ENCODE results near the gene FGD2.

DNA sequence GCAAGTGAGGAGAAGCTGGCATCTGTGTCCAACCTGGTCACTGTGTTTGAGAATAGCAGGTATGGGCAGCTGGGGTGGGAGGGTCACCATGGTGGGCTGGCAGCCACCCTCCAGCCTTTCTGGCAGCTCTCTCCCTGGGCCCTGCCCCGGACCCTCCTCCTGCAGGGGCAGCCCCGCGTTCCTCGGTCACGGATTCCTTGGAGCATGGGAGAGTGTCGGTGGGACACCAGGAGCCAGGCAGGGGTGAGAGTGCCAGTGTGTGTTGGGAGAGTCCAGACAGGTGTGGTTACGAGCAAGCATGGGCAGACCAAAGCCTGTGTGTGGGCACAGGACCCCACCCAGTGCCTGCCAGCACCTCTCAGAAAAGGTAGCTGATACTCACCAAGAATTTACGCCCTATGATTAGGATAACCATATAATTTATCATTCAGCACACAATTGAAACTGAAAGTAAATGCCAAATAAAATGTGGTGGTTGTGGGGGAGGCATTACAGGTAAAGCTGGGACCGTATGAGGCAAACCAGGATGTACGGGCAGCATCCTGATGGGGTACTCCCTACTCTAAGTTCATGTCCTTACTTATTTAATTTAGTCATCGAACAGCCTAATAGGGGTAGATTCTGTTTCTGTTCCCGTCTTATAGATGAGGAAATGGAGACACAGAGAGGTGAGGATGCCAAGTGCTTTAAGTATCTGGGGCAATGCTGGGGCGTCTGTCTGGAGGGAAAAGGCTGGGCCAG is 542 bp downstream of the FGD2 start:
- TF ChIP-seq POLR2A (IDR thresholded peaks at IDR 0.05): no peak
- TF ChIP-seq, protein P1, sequence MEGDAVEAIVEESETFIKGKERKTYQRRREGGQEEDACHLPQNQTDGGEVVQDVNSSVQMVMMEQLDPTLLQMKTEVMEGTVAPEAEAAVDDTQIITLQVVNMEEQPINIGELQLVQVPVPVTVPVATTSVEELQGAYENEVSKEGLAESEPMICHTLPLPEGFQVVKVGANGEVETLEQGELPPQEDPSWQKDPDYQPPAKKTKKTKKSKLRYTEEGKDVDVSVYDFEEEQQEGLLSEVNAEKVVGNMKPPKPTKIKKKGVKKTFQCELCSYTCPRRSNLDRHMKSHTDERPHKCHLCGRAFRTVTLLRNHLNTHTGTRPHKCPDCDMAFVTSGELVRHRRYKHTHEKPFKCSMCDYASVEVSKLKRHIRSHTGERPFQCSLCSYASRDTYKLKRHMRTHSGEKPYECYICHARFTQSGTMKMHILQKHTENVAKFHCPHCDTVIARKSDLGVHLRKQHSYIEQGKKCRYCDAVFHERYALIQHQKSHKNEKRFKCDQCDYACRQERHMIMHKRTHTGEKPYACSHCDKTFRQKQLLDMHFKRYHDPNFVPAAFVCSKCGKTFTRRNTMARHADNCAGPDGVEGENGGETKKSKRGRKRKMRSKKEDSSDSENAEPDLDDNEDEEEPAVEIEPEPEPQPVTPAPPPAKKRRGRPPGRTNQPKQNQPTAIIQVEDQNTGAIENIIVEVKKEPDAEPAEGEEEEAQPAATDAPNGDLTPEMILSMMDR (IDR thresholded peaks at IDR 0.05): no peak

All from body of pancreas (tissue), 4 donors.